HG02981 (cell line): ENCODE results near the gene KDM5B.
"Not testable (repeated sequence)": the region's sequence is repeated elsewhere in the genome, so short reads cannot be mapped to it uniquely, and the experiment has no call there.

Experiments
- ATAC-seq: cut with Tn5 transposase; IDR thresholded peaks from one replicate; pipeline ENCODE4 v1.9.1; 2021; ENCODE audit warnings: mild to moderate bottlenecking, moderate library complexity; ENCODE audit not compliant: unreplicated experiment

The KDM5B gene

GRCh38 chr1:202794051-202794740, 14.0 kb downstream of the KDM5B start:
- ATAC-seq, result no peak

- no peak for ATAC-seq
These were observed 17.0 kb downstream of the KDM5B start for GRCh38 chr1:202791077-202791747.

GRCh38 chr1:202788800-202789199, 19.4 kb downstream of the KDM5B start:
- no peak for ATAC-seq

GRCh38 chr1:202786804-202787203, 21.4 kb downstream of the KDM5B start:
- no peak for ATAC-seq

GRCh38 chr1:202781180-202781579, 27.0 kb downstream of the KDM5B start:
- no peak for ATAC-seq

- ATAC-seq, result no peak
These were observed 38.1 kb downstream of the KDM5B start for GRCh38 chr1:202770135-202770534.

- no peak for ATAC-seq
These were observed 42.5 kb downstream of the KDM5B start for GRCh38 chr1:202765721-202766120.

GRCh38 chr1:202762019-202762418, 46.2 kb downstream of the KDM5B start:
- no peak for ATAC-seq

GRCh38 chr1:202760589-202760988, 47.6 kb downstream of the KDM5B start:
- ATAC-seq, result no peak

GRCh38 chr1:202756391-202756790, 51.8 kb downstream of the KDM5B start:
- ATAC-seq, result no peak

GRCh38 chr1:202754293-202754692, 53.9 kb downstream of the KDM5B start:
- no peak for ATAC-seq

GRCh38 chr1:202752774-202753173, 55.4 kb downstream of the KDM5B start:
- no peak for ATAC-seq

- no peak for ATAC-seq
These were observed 57.5 kb downstream of the KDM5B start for GRCh38 chr1:202750761-202751160.

GRCh38 chr1:202750024-202750423, 58.2 kb downstream of the KDM5B start:
- ATAC-seq, result no peak

- no peak for ATAC-seq
These were observed 62.8 kb downstream of the KDM5B start for GRCh38 chr1:202745323-202745888.

- ATAC-seq, result not testable (repeated sequence)
These were observed 63.5 kb downstream of the KDM5B start for GRCh38 chr1:202744770-202745169.

GRCh38 chr1:202742496-202742895, 65.7 kb downstream of the KDM5B start:
- ATAC-seq, result no peak

GRCh38 chr1:202733251-202733650, 75.0 kb downstream of the KDM5B start:
- no peak for ATAC-seq

GRCh38 chr1:202728951-202729350, 79.3 kb downstream of the KDM5B start:
- ATAC-seq, result no peak

- no peak for ATAC-seq
These were observed 82.7 kb downstream of the KDM5B start for GRCh38 chr1:202725526-202725925.

- no peak for ATAC-seq
These were observed 84.5 kb downstream of the KDM5B start for GRCh38 chr1:202723708-202724107.

GRCh38 chr1:202723046-202723445, 85.2 kb downstream of the KDM5B start:
- ATAC-seq, result not testable (repeated sequence)
